Activated B cell treated with CpG ODN at 0.5 μM for 24 hours (primary cell): Measurements from ENCODE around the gene VWA5B2. TPM values are rescaled to one million over a fixed set of nuclear protein-coding genes. Genes with fewer than 3 reads are reported as not detected.

Source experiments
- ATAC-seq: fragments of 200-7000 bp; cut with Tn5 transposase; one replicate; pipeline ENCODE4 v1.10.0; 2021; ENCODE audit warnings: low read depth, mild to moderate bottlenecking, moderate library complexity
- CTCF ChIA-PET: fragments of 350-600 bp; sonication (Branson Sonifier 250); formaldehyde crosslinking; loops from one replicate; lab custom pipeline; 2021; ENCODE audit warnings: antibody characterized with exemption; lab: Charles Lee
- POLR2A ChIA-PET: fragments of 350-600 bp; sonication (Branson Sonifier 250); formaldehyde crosslinking; loops from one replicate; lab custom pipeline; 2021; ENCODE audit warnings: antibody characterized with exemption; lab: Charles Lee
- DNase-seq: peaks from one replicate; pipeline ENCODE4 v3.0.0; 2022
- H3K27ac Mint-ChIP-seq: one replicate; pipeline ENCODE4 v1.8.0; 2020; ENCODE audit warnings: mixed read lengths
- H3K27me3 Mint-ChIP-seq: one replicate; pipeline ENCODE4 v1.8.0; 2021; ENCODE audit warnings: mixed read lengths
- H3K36me3 Mint-ChIP-seq: one replicate; pipeline ENCODE4 v1.8.0; 2021; ENCODE audit warnings: low read depth, mixed read lengths
- H3K4me1 Mint-ChIP-seq: one replicate; pipeline ENCODE4 v1.8.0; 2021; ENCODE audit warnings: mixed read lengths
- H3K4me3 Mint-ChIP-seq: one replicate; pipeline ENCODE4 v1.8.0; 2020; ENCODE audit warnings: mild to moderate bottlenecking, mixed read lengths
- H3K9me3 Mint-ChIP-seq: one replicate; pipeline ENCODE4 v1.8.0; 2020; ENCODE audit warnings: mixed read lengths
- CTCF ChIP-seq: fragments of 200-600 bp; IDR thresholded peaks from one replicate; pipeline ENCODE4 v1.8.0; 2022; ENCODE audit warnings: antibody characterized with exemption, mild to moderate bottlenecking
- intact Hi-C: fragments of 100-400 bp; cut with micrococcal nuclease; formaldehyde crosslinking; loops from one replicate; pipeline ENCODE4 v1.15.1; 2024
- total RNA-seq: library from RNA; stranded (reverse); gene quantifications from 2 replicates; pipeline ENCODE4 v1.2.3, GENCODE V29; 2022

Gene VWA5B2
- total RNA-seq, 1 donor from 2014 or later, result 0.42 TPM

GRCh38 chr3:184184546-184185230 is 44.7 kb upstream of the VWA5B2 start:
- peaks cover 82% of the 10 kb centered on the region for H3K36me3 Mint-ChIP-seq
- POLR2A ChIA-PET, result interaction anchor here (1.0 to 2.7 kb wide), 5 partner anchors 8 to 301 kb away, joined by 3 to 21 read pairs (median 6); partner anchors contain the start of genes AP2M1 and EEF1AKMT4

GRCh38 chr3:184185461-184186183 is 43.8 kb upstream of the VWA5B2 start:
- TF ChIP-seq CTCF, result no peak
- POLR2A ChIA-PET, result interaction anchor here (0.5 to 2.7 kb wide), 10 partner anchors 9 to 549 kb away, joined by 3 to 21 read pairs (median 6); partner anchors contain the start of genes AP2M1, DVL3, EEF1AKMT4 and EIF2B5
- H3K36me3 Mint-ChIP-seq, result peaks cover 82% of the 10 kb centered on the region
- peak; percentile 99 for DNase-seq
- peak overlapping the region; percentile 93 for H3K27ac Mint-ChIP-seq
- H3K27me3 Mint-ChIP-seq, result no peaks in the 10 kb centered on the region
- peak overlapping the region; percentile 99 for H3K4me3 Mint-ChIP-seq
- H3K4me1 Mint-ChIP-seq, result peaks cover 40% of the 10 kb centered on the region
- intact Hi-C loops, result loop anchor here (1.0 to 2.0 kb wide), 8 partner anchors 11 to 177 kb away; partner anchors contain the start of genes AP2M1, DVL3, EEF1AKMT4 and EIF2B5
- CTCF ChIA-PET, result no interaction called here
- no peaks in the 10 kb centered on the region for H3K9me3 Mint-ChIP-seq
- ATAC-seq, result peak; percentile 95

More at GRCh38 chr3:184184546-184185230, 44.7 kb upstream of the VWA5B2 start:
- no peak for TF ChIP-seq CTCF
- peak overlapping the region; percentile 93 for H3K27ac Mint-ChIP-seq
- peaks cover 35% of the 10 kb centered on the region for H3K4me1 Mint-ChIP-seq
- CTCF ChIA-PET, result no interaction called here
- H3K9me3 Mint-ChIP-seq, result no peaks in the 10 kb centered on the region
- ATAC-seq, result no peak
- DNase-seq, result no peak
- intact Hi-C loops, result loop anchor here (1.0 kb wide), 4 partner anchors 10 to 130 kb away; partner anchors contain the start of genes AP2M1, DVL3, EIF4G1 and VWA5B2
- H3K4me3 Mint-ChIP-seq, result peak overlapping the region; percentile 99
- no peaks in the 10 kb centered on the region for H3K27me3 Mint-ChIP-seq

- no peaks in the 10 kb centered on the region for H3K9me3 Mint-ChIP-seq
- TF ChIP-seq CTCF, result no peak
- ATAC-seq (peak; percentile 9), DNase-seq (no peak)
- POLR2A ChIA-PET, result interaction anchor here (0.5 to 2.7 kb wide), 12 partner anchors 9 to 550 kb away, joined by 3 to 21 read pairs (median 5); partner anchors contain the start of genes AP2M1, DVL3, EEF1AKMT4 and EIF2B5
- intact Hi-C loops, result loop anchor here (1.0 to 2.0 kb wide), 4 partner anchors 51 to 176 kb away; partner anchors contain the start of genes EEF1AKMT4, EIF2B5 and PSMD2
- H3K4me3 Mint-ChIP-seq, result peak within 1 kb of the TSS; percentile 99
- H3K27ac Mint-ChIP-seq, result peak within 1 kb of the TSS; percentile 93
- no peaks in the 10 kb centered on the region for H3K27me3 Mint-ChIP-seq
- peaks cover 80% of the 10 kb centered on the region for H3K36me3 Mint-ChIP-seq
- CTCF ChIA-PET, result interaction anchor here (0.6 to 1.0 kb wide), 2 partner anchors 34 to 42 kb away, joined by 3 read pairs; no protein-coding TSS in a partner anchor
- H3K4me1 Mint-ChIP-seq, result peaks cover 40% of the 10 kb centered on the region
Observed at GRCh38 chr3:184186184-184186901, 43.0 kb upstream of the VWA5B2 start, which contains the start of gene ABCF3. Gene ABCF3, plus strand, starts transcription at chr3:184186199. Its CDS starts 9 bp downstream, at chr3:184186208.

GRCh38 chr3:184186902-184187207 is 42.5 kb upstream of the VWA5B2 start:
- Mint-ChIP-seq H3K27me3 (no peaks in the 10 kb centered on the region), H3K36me3 (peaks cover 80% of the 10 kb centered on the region), H3K4me3 (peak overlapping the region; percentile 99), H3K27ac (no peak overlapping the region), H3K9me3 (no peaks in the 10 kb centered on the region), H3K4me1 (peaks cover 40% of the 10 kb centered on the region)
- intact Hi-C loops, result loop anchor here (1.0 to 2.0 kb wide), 4 partner anchors 52 to 176 kb away; partner anchors contain the start of genes EEF1AKMT4, EIF2B5 and PSMD2
- ChIA-PET CTCF (interaction anchor here (0.6 to 1.0 kb wide), 2 partner anchors 35 to 42 kb away, joined by 3 read pairs; no protein-coding TSS in a partner anchor), POLR2A (interaction anchor here (0.6 to 2.7 kb wide), 6 partner anchors 9 to 303 kb away, joined by 3 to 21 read pairs (median 10); partner anchors contain the start of genes AP2M1, DVL3 and EIF2B5)
- DNase-seq (no peak), ATAC-seq (no peak)
- TF ChIP-seq CTCF, result no peak
